GM18499 (cell line): ENCODE measurements around the gene MAB21L3.
A peak's percentile ranks its signal among the peaks of the same experiment; 100 is the strongest.

Source experiments
- ATAC-seq: cut with Tn5 transposase; IDR thresholded peaks from one replicate; pipeline ENCODE4 v1.9.1; 2021; ENCODE audit warnings: moderate number of reproducible peaks; ENCODE audit not compliant: insufficient read depth, unreplicated experiment

Gene MAB21L3

DNA sequence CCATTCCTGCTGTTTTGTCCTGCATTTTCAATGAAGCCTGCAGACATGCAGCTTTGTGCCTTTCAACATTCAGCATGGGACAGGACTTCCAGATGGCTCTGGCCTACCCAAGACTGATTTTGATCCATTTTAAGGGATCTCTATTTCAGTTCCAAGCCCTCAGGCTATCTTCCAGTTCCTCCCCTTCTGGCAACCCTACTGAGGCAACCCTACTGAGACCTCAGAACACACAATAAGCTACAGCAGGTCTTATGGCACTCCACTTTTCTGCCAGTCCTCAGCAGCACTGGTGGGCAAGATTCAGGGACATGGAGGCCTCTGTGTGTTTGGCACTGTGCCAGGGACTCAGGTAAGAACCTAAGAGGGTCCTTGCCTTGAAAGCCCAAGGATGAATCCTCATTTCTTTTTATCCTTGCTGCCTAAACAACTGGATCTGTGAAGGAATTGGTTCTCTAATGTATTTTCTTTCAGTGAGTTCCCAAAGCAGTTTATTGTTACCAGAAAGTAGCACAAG, 50.7 kb downstream of the MAB21L3 start:
- no peak for ATAC-seq

GRCh38 chr1:116163533-116163932, 52.3 kb downstream of the MAB21L3 start:
- no peak for ATAC-seq

GRCh38 chr1:116164150-116164549, 53.0 kb downstream of the MAB21L3 start:
- ATAC-seq, result no peak

GRCh38 chr1:116164604-116165368, 53.6 kb downstream of the MAB21L3 start:
- no peak for ATAC-seq

- no peak for ATAC-seq
Observed at GRCh38 chr1:116165572-116165971, 54.4 kb downstream of the MAB21L3 start.

GRCh38 chr1:116166011-116166571, 54.9 kb downstream of the MAB21L3 start:
- no peak for ATAC-seq

DNA sequence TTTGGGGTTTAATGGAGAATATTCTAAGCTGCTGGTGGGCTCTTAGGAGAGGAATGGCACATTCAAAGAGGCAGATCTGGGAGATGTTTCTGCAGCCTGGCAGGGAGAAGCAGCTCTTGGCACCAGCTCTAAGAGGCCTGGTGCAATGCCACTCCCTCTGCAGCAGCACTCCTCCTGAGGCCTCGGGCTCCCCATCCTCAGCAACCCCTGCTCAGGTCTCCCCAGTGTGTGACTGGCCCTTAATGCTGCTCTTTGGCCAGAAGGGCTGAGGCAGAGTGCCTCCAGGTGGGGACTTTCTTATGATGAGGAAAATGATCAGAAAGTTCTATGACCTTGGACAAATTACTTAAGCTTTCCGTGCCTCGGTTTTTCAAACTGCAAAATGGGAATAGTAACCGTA, 55.5 kb downstream of the MAB21L3 start:
- ATAC-seq, result no peak

GRCh38 chr1:116167625-116168276, 56.6 kb downstream of the MAB21L3 start:
- ATAC-seq, result no peak

- peak; percentile 66 for ATAC-seq
Observed at GRCh38 chr1:116168277-116169032, 57.3 kb downstream of the MAB21L3 start.

DNA sequence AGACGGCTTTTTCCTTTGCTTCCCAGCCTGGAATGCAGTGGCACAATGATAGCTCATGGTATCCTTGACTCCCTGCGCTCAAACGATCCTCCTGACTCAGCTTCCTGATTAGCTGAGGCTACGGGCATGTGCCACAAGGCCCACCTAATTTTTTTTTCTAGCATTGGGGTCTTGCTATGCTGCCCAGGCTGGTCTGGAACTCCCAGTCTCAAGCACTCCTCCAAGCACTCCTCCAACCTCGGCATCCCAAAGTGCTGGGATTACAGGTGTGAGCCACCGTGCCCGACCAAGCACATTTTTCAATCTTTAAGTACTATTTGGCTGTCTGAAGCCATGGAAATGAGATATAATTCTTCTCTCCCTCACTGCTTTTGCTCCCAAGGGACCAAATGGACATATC, 58.7 kb downstream of the MAB21L3 start:
- ATAC-seq, result no peak

DNA sequence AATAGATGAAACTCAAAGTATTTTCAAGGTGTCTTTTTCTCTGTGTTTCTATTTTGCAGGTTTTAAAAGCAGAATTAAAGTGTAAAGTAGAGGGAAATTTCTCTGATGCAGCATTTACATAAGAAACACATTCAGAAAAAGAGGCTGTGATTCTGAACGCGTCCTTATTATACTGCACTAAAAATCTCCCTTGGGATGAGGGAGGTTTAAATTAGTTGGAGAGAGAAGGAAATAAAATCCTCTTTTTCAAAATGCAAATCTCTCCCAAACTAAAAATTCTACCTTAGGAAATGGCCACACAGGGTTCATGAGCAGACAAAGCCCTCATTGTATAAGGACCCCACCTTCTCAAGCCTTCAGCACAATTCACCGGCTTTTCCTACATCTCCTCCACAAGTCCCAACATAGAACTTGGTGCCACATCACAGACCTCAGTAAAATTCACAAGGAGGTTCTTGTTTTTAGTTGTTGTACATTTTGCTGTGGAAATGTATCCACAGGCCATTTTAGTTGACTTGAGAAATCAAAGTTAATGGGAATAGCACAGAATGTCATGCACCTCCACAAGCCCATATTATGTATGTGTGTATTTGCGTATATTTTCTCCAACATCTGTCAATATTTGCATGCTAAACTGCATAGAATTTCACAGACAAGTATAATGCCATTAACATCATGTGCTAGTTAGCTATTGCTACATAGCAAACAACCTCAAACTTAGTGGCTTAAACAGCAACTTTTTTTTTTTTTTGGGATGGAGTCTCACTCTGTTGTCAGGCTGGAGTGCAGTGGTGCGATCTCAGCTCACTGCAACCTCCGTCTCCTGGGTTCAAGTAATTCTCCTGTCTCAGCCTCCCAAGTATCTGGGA, 59.8 kb downstream of the MAB21L3 start:
- no peak for ATAC-seq

- no peak for ATAC-seq
Observed at GRCh38 chr1:116172666-116173065, 61.5 kb downstream of the MAB21L3 start.

GRCh38 chr1:116175611-116176010, 64.4 kb downstream of the MAB21L3 start:
- ATAC-seq, result no peak

DNA sequence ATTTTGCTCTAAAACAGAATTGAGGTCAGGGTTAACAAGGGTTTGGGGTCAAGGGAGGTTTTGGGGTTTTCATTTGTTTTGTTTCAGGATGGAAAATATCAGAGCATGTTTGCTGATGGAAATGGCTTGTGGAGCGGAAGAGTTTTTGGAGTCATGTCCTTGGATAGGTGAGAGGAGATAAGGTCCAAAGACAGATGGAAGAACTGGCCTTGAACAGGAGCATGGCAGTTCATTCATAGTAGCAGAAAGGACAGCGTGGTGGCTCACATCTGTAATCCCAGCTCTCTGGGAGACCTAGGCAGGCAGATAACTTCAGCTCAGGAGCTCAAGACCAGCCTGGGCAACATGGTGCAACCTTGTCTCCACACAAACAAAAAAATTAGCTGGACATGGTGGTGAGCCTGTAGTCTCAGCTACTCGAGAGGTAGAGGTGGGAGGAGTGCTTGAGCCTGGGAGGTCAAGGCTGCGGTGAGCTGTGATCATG, 65.1 kb downstream of the MAB21L3 start:
- ATAC-seq, result no peak

DNA sequence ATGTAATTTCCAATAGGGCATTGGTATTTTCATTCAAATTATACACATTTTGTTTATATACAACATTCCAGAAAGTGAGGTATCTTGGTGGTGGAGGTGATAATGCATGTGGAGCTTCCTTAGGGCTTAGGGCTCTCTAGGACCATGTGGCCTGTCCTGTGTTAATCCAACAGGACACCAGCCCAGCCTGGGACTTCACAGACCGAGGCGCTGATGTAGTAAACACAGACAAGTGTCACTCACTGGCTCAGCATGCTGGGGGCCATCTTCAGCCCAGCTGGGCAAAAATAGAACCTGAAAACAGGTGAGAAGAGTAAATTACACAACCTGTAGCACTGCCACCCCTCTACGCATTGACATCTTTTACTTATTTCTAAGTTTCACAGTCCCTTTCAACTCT, 66.7 kb downstream of the MAB21L3 start:
- ATAC-seq, result no peak

GRCh38 chr1:116178837-116179236, 67.6 kb downstream of the MAB21L3 start:
- no peak for ATAC-seq

DNA sequence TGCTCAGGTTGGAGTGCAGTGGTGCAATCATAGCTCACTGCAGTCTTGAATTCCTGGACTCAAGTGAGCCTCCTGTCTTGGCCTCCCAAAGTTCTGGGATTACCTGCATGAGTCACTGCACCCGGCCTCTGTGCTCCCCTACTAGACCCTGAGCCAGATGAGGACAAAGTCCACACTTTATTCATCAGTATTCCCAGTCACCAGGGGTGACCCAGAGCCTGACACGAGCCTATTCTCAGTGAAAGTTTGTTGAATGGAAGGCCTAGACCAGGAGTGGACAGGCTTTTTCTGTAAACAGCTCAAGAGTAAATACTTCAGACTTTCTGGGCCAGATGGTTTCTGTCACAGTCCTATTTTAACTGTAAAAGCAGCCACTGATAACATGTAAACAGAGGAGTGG, 68.2 kb downstream of the MAB21L3 start:
- ATAC-seq, result no peak

DNA sequence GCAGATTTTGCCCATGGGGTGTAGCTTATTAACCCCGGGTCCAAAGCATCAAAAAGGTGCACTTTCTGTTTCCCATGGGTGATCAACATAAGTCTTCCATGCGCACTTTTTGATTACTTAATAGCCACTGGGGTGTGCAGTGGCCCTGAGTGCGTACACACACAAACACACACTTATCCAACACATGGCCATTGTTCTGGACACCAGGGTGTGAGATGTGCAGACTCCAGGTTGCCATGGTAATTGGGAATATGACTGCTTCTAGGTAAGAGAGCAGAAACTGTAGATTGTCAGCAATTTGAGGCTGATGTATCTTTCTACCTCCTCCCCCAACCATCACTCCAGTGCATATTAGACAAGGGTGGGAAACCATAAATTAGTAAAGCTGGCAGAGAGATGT, 68.8 kb downstream of the MAB21L3 start:
- ATAC-seq, result no peak

GRCh38 chr1:116182019-116182714, 71.0 kb downstream of the MAB21L3 start:
- no peak for ATAC-seq
